Stimulated activated CD8-positive, alpha-beta memory T cell treated with anti-CD3 and anti-CD28 coated beads, Interleukin-7, amount 100 ng/mL, for 48 hours (primary cell): ENCODE data around the gene KRABD2.
"Not testable (repeated sequence)": the region's sequence is repeated elsewhere in the genome, so short reads cannot be mapped to it uniquely, and the experiment has no call there.

Source experiments
- DNase-seq, 2 donors: peaks; one replicate each; pipeline ENCODE4 v3.0.0-alpha.2; 2020; ENCODE audit warnings: low read depth in 1 of 2; ENCODE audit errors: extremely low read depth in 1 of 2

The KRABD2 gene

DNA sequence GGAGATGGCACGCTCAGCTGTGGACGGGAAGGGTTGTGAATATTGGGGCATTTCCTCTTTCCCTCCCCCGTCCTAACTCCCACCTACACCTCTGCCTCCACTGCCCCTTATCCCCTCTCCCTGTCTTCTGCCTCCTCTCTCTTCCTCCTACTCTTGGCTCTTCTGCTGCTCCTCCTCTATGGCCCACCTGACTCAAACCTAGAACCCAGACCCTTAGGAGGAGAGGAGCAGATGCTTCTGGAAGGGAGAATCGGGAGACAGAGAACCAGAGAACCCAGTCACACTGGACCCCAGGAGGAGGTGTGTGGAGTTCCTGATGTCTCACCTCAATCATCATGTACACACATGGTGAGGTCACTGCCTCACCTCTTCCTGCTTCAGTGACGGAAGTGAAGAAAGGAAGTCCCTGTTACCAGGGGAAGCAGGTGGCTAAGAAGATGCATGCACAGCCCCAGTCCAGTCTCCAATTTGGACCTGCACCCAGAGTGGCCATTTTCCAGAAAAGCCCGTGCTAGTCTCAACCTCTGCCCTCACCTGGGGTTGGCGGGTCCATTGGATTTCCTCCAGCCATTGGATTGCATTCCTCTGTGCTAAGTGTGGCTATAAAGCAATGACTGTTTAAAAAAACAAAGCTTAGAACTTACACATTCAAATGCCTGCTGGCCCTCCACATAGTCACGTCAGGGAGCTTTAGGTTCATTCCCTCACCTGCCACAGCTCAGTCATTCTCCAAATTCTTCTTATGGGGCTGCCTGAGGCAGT, 17.1 kb upstream of the KRABD2 start:
- DNase-seq = no peak

DNA sequence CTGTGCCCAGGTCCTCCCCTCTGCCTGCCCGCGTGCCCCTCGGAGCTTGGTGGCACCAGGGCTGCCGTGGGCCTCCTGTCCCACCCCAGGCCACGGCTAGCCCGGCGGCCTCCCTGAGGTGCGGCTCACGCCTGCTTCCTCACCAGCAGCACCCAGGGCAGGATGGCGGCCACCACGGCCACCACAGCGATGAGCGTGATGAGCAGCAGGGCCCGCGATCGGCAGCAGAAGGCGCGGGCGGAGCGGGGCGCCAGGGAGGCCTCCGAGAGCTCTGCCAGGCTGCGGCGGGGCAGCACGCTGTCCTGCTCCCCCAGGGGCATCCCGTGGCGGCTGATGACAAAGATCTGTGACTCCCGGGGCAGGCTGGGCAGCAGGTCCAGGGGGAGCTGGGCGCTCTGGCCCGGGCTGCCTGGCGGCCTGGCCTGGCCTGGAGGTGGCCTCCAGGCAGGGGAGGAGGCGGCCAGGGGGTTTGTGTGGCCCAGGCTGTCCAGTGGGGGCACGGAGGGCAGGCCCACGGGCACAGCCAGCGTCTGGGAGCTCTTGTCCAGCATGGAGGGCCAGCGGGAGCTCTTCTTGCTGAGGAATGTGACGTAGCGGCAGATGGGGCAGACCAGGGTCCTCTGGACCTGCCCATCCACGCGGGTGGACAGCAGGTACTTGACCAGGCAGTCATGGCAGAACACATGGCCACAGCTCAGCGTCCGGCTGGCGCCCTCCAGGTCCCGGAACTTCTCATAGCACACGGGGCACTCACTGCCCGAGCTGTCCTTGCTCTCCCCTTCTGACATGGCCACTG, 16.4 kb upstream of the KRABD2 start:
- DNase-seq = no peak

DNA sequence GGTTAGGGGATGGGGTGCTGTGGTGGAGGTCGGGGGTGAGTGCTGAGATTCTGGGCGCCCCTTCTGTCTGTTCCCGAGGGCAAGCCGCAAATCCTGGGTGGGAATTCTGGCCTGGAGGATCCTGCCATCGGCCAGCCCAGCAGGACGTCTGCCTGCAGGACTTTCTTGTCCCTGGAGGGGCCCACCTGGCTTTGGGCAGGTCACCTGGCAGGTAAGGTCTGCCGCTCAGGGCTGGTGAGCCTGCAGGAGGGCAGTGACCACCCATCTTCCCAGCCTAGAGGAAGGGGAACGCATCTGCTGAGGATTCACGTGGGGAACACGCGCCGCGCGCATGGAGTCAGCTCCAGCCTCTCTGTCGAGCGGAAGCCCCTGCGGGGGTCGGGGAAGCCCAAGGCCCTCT, 15.8 kb upstream of the KRABD2 start:
- no peak for DNase-seq

DNA sequence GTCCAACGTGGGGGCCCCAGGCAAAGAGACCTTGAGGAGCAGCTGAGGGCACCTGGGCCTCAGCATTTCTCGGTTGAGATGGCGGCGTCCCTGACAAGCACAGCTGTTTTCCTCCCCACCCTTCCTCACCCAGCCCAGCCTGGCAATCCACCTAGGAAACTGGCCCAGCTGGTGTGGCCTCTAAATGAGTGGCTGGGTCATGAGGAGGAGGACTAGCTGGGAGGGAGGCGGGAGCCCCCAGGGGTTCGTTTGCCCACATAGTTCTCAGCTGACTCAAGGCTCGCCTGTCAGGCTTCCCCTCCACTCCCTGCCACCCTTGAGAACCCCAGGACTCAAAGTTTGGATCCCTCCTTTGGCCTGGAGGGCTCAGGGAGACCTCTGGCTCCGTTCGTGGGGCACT, 15.2 kb upstream of the KRABD2 start:
- DNase-seq = no peak

DNA sequence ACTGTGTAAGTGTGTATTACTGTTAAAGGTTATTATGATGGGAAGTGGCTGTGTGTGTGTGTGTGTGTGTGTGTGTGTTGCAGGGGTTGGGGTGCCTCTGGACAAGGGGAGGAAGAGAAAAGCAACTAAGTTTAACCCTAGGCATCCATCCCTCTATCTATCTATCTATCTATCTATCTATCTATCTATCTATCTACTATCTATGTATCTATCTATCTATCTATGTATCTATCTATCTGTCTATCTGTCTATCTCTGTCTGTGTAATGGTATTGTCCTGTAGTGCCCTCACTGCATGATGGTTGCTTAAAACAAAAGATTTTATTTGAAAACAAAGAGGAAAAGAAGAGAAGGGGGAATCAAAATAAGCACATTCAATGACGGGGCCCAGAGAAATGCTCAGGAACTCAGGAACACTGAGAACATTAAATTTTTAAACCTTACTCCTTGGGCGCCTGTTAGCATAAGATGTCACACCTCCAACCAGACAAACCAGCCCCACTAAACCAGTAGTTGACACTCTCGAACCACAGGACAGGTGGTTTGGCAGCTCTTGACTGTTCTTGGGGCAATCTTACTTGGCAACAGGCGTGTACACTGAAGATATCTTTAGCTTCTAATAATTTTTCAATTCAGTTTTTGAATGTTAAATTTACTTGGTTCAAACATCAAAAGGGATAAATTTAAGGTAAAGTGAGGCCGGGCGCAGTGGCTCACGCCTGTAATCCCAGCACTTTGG, 11.6 kb upstream of the KRABD2 start:
- DNase-seq = no peak

DNA sequence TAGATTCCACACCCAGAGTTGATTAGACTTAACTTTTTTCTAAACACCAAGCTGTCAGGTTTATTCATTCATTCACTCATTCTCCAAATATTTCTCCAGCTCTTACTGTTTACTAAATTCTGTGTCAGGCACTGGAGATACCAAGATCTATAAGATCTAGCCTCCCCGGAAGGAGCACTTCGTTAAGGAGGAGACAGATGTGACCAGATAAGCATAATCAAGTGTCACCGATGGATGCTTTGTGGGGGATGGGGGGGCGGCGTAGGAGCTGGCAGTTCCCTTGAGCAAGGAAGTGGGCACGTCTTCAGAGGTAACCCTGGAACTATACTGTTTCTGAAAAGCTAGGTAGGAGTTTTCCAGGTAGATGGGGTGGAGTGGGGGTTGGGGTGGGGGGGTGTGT, 10.3 kb upstream of the KRABD2 start:
- DNase-seq = no peak

DNA sequence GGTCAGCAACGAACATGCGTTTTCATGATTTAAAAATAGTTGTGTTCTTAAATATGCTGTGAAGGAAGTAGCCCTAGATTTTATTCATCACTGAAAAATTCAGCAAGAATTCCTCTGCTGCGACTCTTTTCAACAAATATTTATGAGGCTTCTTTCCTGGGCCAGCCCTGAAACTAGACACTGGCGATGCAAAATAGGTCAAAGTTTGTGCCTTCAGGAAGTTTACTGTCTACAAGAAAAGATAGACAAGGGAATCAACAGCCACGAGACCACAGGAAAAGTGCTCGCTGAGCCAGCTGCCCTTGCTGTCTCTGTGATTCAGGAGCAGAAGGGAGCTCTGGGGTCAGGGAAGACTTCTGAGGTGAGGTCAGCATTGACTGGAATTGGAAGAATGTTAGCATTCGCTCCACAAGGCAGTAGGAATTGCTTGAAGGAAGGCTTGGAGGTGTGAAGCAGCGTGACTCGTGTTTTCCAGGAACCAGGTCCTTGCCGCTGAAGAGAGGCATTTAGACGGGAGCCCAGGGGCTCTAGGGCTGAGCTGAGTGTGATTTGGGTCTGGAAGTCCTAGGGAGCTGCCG, 8.4 kb upstream of the KRABD2 start:
- no peak for DNase-seq

DNA sequence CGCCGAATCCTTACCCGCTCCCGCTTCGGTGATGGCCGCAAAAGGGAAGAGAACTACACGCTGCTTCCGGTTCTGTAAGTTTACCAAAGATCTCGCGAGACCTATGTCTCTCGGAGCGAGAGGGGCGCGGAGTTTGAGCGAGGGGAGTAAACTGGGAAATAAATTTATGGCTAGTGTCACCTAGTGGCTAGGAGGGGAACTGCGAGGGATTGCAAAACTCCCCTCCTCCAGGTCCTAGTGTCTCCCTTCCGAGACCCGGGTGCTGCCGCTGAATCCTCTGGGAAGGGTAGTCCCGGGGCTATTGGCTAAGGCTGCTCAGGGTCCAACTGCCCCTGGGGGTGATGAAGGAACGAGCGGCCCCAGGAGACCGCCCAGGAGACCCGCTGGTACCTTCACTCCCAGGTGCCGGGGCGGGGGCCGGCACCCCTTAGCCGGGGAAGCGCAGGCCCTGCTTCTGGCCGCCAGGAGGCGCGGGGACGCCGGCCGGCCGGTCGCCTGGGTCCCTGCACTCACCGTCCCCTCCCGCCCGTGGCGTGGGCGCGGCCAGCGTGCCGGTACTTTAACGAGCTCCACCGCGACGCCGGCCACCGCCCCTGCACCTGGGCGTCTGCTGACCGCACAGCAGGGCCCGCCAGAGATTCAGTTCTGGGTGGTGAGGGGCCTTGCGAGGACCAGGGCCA, 6.8 kb upstream of the KRABD2 start, which contains the start of gene RPL26:
Gene RPL26, minus strand, starts transcription at position 51 of the 680 bp plus-strand sequence. CDS start 883 bp downstream, outside the sequence.
- peak; percentile 81 to 91 for DNase-seq

DNA sequence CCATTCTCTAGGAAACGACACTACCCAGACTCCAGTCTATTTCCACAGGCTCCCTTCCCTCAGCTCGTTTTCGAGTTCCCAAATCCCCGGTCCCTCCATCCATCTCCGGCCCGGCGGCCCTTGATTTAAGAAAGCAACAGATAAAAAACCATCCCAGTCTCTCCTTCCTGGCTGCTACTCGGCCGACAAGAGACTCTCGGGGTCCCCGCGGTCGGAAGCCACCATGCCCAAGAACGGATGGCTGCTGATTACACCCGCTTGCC, 6.3 kb upstream of the KRABD2 start:
- DNase-seq = no peak

DNA sequence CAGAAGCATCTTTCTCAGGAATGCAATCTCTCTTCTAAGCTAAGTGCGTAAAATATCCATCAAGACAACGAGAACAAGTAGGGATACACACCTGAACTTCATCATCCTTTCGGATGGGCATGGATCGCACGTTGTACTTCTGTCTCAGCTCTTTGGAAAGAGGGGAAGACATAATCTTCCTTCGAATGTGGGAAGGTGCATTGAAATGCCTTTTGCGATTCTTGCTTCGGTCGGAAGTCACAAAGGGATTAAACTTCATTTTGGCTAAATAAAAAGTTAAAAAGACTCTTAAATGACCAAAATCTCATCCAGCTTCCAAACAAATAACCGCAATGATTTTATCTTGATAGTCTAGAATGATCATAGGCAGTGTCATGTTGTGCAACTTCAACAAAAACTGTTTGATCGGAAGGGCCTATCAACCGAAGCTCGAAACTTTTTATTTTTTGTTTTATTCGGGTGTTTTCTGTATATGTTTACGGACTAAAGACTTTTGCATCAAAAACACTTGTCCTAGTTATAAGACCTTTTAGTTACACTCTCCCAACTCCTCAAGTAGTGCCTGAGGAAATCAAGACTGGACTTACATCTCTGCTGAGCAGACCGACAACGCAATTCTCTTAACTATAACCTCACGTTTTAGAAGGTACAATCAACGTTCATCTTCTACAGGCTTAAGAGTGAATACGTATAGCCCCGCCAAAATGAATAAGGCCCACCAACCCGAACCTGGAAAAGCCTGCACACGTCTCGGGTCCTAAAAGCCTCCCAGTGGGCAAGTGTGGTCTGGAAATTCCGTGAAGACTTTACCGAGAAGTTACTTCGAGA, 5.8 kb upstream of the KRABD2 start:
- DNase-seq = no peak

DNA sequence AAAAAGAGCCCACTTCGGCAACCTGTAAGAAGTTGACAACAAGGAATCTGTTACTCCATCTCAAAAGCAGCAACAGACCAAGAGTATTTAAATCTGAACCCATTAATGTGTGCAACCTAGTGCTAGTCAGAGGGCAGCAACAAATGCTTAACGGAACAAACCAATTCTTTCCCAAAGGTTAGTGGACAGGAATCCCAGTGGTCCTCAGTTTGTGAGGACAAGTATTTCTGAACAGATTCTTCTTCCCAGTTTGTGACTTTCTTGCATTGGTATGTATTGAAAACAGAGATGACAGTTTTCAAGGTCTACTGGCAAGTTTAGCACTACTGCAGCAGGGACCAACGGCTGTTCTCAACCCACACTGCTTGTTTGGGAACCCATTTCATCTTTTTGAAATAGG, 3.5 kb upstream of the KRABD2 start:
- DNase-seq = no peak

DNA sequence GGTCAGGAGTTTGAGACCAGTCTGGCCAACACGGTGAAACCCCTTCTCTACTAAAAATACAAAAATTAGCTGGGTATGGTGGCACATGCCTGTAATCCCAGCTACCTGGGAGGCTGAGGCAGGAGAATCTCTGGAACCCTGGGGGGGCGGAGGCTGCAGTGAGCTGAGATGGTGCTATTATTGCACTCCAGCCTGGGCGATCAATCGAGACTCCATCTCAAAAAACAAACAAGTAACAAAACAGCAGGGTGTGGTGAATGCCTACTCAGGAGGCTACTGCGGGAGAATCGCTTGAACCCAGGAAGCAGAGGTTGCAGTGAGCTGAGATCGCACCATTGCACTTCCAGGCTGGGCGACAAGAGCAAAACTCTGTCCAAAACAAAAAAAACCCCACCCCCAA, 1.6 kb upstream of the KRABD2 start:
- not testable (repeated sequence) for DNase-seq

DNA sequence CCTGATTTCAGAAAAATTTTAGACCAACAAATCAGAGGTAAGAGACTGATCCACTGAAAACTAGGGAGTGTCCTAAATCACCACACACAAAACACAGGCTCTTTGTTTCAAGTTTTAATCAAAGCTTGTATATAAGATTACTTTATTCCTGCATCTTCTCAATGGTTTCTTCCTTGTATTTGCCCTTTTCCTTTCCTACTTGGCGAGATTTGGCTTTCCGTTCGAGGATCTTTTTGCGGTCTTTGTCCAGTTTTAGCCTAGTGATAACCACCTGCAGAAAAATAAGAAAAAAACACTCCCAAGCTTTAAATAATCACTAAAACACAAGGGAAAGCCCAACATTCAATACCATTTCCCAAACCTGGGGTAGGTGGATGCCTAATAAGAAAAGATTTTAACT, 918 bp upstream of the KRABD2 start:
- DNase-seq = no peak

DNA sequence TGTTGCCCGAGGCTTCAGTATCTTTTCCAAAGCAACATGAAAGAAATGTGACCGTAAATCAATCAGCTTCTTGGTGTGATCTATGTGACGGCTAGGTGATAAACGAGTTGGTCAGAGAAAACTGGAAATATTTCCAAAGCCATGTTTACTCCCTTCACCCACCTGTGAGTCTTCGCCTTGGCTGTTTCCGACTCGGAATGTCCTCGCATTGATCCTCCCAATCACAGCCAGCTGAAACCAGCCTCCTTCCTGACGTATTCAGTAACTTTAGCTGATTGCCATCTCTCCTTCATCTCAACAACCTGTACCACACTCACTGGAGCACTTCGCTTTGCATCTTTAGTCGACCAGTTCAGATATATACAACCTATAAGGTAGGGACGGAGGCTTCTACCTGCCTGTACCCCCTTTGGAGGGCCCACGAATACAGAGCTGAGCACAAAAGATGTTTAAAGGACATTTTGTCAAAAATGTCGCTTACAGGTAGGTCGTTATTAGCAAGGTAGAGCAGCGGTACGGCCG, 705 bp downstream of the KRABD2 start:
- no peak for DNase-seq

DNA sequence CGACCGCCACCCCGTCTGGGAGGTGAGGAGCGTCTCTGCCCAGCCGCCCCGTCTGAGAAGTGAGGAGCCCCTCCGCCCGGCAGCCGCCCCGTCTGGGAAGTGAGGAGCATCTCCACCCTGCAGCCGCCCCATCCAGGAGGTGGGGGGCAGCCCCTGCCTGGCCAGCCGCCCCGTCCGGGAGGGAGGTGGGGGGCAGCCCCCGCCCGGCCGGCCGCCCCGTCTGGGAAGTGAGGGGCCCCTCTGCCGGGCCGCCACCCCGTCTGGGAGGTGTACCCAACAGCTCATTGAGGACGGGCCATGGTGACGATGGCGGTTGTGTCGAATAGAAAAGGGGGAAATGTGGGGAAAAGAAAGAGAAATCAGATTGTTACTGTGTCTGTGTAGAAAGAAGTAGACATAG, 2.6 kb downstream of the KRABD2 start:
- DNase-seq = not testable (repeated sequence)

DNA sequence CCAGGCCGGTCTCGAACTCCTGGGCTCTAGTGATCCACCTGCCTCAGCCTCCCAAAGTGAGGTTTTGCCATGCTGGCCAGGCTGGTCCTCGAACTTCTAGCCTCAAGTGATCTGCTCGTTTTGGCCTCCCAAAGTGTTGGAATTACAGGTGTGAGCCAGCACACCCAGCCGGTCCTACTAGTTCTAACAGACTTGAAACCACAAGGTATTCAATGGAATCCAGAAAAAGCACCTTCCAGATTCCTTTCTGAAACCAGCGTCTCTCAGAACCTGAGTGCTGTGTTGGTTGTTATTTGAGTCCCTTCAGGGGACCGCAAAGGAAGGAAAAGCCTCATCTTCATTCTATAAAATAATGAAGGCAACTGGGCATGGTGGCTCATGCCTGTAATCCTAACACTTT, 4.1 kb downstream of the KRABD2 start:
- DNase-seq = no peak

DNA sequence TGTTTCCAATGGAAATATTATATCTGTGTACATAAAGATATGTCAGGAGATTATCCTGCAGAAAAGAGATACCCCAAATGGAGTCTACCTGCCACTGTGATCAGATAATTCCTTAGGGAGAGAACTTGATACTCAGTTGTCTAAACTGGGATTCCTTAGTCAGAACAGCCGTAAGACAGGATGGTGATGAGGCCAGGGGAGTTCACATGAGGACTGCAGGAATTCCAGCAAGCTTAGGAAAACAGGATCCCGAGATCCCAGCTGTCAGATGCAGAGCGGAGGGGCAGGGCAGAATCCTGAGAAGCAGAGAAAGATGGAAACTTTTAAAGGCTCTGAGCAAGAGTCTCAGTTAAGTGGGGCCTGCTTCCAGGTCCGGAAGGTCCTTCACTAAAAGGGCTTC, 4.7 kb downstream of the KRABD2 start:
- DNase-seq = no peak

DNA sequence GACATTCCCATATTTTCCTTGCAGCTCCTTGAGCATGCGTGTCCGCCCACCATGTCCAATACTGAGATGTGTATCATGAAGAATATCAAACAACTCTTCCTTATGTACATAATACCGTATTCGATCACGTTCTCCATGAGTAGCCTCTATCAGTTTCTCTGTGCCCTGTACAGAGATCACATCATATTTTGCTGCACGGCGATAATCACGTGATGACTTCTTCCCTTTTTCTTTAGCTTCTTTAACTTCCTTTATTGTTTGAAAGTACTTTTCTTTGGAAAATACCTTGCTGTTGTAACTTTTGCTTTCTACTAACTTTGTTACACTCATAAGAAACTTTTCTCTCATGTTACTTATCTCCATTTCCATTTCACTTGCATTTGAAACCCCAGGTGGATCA, 6.6 kb downstream of the KRABD2 start:
- no peak for DNase-seq

DNA sequence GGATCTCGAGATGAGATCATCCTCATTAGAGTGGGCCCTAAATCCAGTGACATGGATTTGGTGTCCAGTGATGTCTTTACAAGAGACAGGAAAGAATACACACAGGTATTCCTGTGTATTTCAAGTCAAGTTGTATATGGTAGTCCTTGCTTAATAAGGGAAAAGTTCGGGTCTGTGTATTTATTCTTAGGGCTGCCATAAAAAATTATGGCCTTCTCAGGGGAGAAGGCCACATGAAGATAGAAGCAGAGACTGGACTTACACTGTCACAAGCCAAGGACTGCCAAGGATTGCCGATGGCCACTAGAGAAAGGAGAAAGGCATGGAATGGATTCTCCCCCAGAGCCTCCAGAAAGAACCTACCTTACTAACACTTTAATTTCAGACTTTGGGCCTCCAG, 8.3 kb downstream of the KRABD2 start:
- no peak for DNase-seq

DNA sequence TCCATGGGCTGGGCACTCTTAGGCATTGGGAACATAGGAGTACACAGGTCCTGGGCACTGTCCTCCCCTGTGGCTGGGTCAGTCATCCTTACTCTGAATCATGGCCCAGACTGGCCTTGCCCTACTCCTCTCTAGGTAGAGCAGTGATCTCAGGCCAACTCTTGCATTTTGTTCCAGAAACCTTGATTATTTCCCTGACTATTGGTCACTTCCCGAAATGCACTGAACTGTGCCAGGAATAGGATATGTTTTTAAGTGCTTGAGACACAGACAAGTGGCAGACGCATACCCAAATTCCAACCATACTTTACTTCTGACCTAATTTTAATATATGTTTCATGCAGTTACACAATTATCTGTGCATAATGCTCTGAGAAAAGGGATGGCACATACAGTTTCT, 10.3 kb downstream of the KRABD2 start:
- no peak for DNase-seq
